Measurements from ENCODE around the gene TTC28.
"Not testable (repeated sequence)": the region's sequence is repeated elsewhere in the genome, so short reads cannot be mapped to it uniquely, and the experiment has no call there.

Gene TTC28

GRCh38 chr22:28220626-28221363, 458.8 kb downstream of the TTC28 start:
- no peak for DNase-seq

GRCh38 chr22:28217277-28217676, 462.4 kb downstream of the TTC28 start:
- DNase-seq, result no peak

GRCh38 chr22:28214750-28215149, 464.9 kb downstream of the TTC28 start:
- not testable (repeated sequence) for DNase-seq

GRCh38 chr22:28209457-28209856, 470.2 kb downstream of the TTC28 start:
- not testable (repeated sequence) for DNase-seq

GRCh38 chr22:28208787-28209186, 470.9 kb downstream of the TTC28 start:
- no peak for DNase-seq

- DNase-seq, result no peak
Measured at GRCh38 chr22:28208036-28208435, 471.6 kb downstream of the TTC28 start.

- DNase-seq, result no peak
Measured at GRCh38 chr22:28207281-28208030, 472.2 kb downstream of the TTC28 start.

GRCh38 chr22:28205926-28206325, 473.7 kb downstream of the TTC28 start:
- DNase-seq, result no peak

GRCh38 chr22:28204382-28204781, 475.3 kb downstream of the TTC28 start:
- no peak for DNase-seq

- no peak for DNase-seq
Measured at GRCh38 chr22:28203286-28203685, 476.4 kb downstream of the TTC28 start.

GRCh38 chr22:28198692-28199091, 480.9 kb downstream of the TTC28 start:
- DNase-seq, result no peak

GRCh38 chr22:28191571-28191970, 488.1 kb downstream of the TTC28 start:
- DNase-seq, result not testable (repeated sequence)

- DNase-seq, result peak; percentile 50
Measured at GRCh38 chr22:28188178-28188879, 491.3 kb downstream of the TTC28 start.

- no peak for DNase-seq
Measured at GRCh38 chr22:28187612-28188011, 492.0 kb downstream of the TTC28 start.

GRCh38 chr22:28186641-28187040, 493.0 kb downstream of the TTC28 start:
- DNase-seq, result no peak

GRCh38 chr22:28185130-28185529, 494.5 kb downstream of the TTC28 start:
- DNase-seq, result no peak

GRCh38 chr22:28183078-28183860, 496.4 kb downstream of the TTC28 start:
- DNase-seq, result no peak

- no peak for DNase-seq
Measured at GRCh38 chr22:28180804-28181731, 498.6 kb downstream of the TTC28 start.

- DNase-seq, result no peak
Measured at GRCh38 chr22:28179392-28179791, 500.2 kb downstream of the TTC28 start.

- no peak for DNase-seq
Measured at GRCh38 chr22:28175730-28176492, 503.7 kb downstream of the TTC28 start.

GRCh38 chr22:28174509-28174908, 505.1 kb downstream of the TTC28 start:
- no peak for DNase-seq

Measured in right hindlimb (tissue), 1 donor.